ENCODE data around the gene CDHR5. TPM values are rescaled to one million over a fixed set of nuclear protein-coding genes. Genes with fewer than 3 reads are reported as not detected.

The CDHR5 gene, protein sequence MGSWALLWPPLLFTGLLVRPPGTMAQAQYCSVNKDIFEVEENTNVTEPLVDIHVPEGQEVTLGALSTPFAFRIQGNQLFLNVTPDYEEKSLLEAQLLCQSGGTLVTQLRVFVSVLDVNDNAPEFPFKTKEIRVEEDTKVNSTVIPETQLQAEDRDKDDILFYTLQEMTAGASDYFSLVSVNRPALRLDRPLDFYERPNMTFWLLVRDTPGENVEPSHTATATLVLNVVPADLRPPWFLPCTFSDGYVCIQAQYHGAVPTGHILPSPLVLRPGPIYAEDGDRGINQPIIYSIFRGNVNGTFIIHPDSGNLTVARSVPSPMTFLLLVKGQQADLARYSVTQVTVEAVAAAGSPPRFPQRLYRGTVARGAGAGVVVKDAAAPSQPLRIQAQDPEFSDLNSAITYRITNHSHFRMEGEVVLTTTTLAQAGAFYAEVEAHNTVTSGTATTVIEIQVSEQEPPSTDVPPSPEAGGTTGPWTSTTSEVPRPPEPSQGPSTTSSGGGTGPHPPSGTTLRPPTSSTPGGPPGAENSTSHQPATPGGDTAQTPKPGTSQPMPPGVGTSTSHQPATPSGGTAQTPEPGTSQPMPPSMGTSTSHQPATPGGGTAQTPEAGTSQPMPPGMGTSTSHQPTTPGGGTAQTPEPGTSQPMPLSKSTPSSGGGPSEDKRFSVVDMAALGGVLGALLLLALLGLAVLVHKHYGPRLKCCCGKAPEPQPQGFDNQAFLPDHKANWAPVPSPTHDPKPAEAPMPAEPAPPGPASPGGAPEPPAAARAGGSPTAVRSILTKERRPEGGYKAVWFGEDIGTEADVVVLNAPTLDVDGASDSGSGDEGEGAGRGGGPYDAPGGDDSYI
- total RNA-seq (2014; rRNA removed; shearing (Covaris generic)): not detected in 2 replicates

DNA sequence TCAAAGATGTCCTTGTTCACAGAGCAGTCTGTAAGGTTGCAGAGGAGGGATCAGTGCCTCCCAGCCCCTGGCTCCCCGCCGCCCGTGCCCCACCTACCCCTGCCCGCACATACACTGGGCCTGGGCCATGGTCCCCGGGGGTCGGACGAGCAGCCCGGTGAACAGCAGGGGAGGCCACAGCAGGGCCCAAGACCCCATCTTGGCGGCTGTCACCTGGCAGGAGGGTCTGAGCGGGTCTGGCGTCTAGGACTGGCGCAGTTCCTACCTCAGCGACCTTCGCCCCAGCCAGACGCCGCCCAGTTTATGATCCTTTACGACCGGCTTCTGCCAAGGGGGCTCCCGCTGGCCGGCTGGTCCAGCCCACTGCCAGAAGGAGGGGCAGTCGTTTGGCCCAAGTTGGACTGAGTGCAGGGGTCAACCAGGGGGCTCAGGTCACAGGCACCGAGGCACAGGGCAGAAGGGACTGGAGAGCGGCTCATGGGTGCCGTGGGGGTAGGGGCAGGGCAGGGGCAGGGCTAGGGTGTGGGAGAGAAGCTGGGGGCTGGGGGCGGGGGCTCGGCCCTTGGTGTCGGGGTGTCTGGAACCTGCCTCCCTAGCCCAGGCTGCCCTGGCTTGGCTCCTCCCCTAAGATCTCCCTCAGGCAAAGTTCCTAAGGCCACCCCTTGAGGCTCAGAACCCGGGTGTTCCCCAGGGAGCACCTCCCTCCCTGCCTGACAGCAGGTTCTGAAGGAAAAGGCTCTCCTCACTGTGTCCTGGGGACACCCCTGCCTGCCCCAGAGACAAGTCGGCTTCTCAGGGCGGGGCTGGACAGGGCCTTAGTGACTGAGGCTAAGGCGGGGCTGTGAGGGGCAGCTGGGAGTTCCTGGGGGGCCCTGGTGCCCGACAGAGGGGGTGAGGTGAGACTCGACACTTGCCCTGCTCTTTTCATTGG, at the start of gene CDHR5:
Gene CDHR5, minus strand, starts transcription at position 251 of the 931 bp plus-strand sequence. Its CDS starts 53 bp downstream, at position 198.

DNA sequence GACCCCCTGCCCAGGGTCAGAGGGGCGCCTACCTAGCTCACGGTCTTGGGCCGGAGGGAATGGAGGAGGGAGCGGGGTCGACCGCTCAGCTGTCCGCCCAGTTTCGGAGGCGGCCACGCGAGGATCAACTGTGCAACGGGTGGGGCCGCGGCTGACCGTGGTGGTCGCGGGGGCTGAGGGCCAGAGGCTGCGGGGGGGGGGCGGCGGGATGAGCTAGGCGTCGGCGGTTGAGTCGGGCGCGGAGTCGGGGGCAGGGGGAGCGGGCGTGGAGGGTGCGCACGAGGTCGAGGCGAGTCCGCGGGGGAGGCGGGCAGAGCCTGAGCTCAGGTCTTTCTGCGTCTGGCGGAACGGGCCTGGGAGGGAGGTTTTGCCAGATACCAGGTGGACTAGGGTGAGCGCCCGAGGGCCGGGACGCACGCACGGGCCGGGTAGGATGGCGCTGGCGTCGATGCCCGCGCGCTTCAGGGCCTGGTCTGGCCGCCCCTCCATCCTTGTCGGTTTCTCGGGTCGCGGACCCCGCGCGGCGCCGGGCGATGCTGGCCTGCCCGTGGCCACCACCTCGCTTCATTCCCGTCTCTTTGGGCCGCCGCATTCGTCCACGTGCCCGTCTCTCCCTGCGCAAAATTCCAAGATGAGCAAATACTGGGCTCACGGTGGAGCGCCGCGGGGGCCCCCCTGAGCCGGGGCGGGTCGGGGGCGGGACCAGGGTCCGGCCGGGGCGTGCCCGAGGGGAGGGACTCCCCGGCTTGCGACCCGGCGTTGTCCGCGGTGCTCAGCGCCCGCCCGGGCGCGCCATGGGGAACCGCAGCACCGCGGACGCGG, 12.0 kb upstream of the CDHR5 start, which contains the start of gene DRD4:
Gene DRD4, plus strand, starts transcription at position 759 of the 822 bp plus-strand sequence. Its CDS starts 36 bp downstream, at position 795.

DNA sequence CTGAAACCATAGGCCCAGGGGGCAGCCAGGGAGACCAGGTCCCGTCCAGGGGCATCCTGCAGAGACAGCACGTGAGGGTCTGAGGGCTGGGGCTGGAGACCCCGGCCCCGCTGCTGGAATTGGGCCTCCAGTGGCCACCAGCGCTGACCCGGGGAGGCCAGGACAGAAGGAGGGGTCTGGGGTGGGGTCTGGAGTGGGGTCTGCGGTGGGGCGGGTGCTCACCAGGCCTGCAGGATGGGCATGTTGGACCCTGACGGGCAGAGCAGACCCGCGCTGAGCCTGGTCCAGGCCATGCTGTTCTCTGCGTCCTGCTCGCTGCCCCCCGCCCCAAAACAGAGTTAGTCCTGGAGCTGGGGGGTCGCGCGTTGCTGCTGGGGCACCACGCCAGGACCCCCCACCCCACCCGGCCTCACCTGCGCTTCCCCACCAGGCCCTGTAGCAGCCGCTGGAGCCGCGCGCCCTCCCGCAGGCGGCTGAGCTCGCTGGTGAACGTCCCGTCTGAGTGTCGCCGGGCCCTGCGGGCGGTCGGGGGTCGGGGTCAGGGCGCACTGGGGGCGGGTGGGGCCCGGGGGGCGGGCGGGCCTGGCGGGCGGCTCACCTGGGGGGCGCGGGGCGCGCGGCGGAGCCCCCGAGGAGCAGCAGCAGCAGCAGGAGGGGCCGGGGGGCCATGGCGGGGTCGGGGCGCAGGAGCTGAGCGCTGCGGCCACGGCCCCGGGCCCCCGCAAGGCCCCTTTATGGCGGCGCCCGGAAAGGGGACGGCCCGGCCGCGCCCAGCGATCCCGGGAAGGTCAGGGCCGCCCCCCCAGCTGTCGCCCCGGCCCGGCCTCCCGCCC, 1.9 kb upstream of the CDHR5 start, which contains the start of gene SCT:
Gene SCT, minus strand, starts transcription at position 707 of the 833 bp plus-strand sequence. Its CDS starts 38 bp downstream, at position 669.

DNA sequence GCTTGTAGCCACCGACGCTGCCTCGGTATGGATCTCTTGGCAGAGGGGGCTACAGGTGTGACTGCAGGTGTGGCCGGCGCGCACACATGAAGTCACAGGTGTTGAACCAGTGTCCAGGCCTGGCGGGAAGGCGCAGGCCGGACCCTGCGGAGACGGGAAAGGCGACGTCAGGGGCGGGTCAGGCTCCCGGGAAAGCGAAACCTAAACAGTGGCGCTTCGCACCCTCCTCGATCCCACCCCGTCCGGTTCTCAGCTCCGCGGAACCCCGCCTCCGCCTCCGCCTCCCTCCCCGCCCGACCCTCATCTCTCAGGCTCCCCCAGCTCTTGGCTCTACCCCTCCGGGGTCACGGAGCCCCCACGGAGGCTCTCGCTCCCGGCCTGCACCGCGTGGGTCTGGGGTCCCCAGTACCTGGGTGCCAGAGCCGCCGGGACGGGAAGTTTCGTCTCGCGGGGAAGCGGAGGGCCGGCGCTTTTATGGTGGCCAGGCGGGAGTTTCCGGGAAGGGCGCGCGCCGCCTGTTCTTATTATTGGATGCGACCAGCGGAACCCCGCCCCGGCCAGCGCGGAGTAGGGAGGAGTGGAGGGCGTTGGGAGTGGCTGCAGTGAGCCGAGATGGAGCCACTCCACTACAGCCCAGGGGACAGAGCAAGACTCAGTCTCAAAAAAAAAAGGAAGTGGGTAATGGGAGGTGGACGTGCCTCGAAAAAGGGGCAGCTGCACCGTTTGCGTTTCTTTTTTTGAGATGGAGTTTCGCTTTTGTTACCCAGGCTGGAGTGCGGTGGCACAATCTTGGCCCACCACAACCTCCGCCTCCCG, 9.0 kb downstream of the CDHR5 start, which contains the start of gene IRF7:
Gene IRF7, minus strand, starts transcription at position 447 of the 816 bp plus-strand sequence. CDS start 586 bp downstream, outside the sequence.

DNA sequence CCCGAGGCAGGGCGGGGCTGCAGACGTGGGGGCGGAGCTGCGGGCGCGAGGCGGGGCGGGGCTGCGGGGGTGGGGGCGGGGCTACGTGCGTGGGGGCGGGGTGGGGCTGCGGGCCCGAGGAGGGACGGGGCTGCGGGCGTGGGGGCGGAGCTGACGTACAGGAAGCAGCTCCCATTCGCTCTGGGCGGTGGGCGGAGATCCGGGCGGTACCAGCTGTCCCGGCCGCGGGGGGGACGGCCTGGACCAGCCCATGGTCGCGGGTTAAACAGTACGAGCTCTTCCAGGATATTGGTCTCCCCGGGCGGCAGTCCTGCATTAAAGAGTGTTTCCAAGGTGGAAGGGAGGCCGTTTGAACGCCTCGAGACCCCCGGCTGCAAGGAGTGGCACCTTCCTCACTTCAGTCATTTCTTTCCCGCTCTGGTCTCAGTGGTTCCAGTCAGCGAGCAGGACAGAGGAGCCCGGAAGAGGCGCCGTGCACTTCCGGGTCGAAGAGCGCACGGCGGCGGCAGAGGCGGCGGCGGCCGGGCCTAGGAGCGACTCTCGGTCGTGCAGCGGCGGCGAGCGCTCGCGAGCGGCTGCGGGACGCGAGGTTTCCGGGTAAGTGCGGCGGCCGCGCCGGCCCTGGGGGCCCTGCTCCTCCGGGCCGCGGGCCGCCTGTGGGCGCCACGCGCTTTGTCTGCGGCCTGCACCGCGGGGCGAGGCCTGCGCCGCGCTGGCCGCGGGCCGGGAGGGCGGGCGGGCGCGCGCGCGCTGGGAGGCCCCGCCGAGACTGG, 48.6 kb downstream of the CDHR5 start, which contains the start of gene PHRF1:
Gene PHRF1, plus strand, starts transcription at position 475 of the 773 bp plus-strand sequence. CDS start 5,043 bp downstream, outside the sequence.

Small RNA genes within 50 kb of the gene (small RNA-seq; reads per million reads assigned to genes)
- 2.5 reads per million, percentile 77 among the genes with 10 or more reads in this experiment for gene MIR210

Other genes starting within 250 kb of the CDHR5 start
- gene PKP3, start 230.7 kb downstream of the CDHR5 start, total RNA-seq (2014; rRNA removed; shearing (Covaris generic)): 31.2 and 33.4 TPM in 2 replicates
- 50.6 and 74.5 TPM in 2 replicates for gene SIGIRR, start 210.0 kb downstream of the CDHR5 start, total RNA-seq (2014; rRNA removed; shearing (Covaris generic))
- gene ANO9, start 182.9 kb downstream of the CDHR5 start, total RNA-seq (2014; rRNA removed; shearing (Covaris generic)): 0.13 TPM in 1 of 2 replicates, not detected in the other
- 22.3 and 37.3 TPM in 2 replicates for gene PTDSS2, start 174.7 kb downstream of the CDHR5 start, total RNA-seq (2014; rRNA removed; shearing (Covaris generic))
- 165 and 173 TPM in 2 replicates for gene RNH1, start 117.7 kb downstream of the CDHR5 start, total RNA-seq (2014; rRNA removed; shearing (Covaris generic))
- gene HRAS, start 89.4 kb downstream of the CDHR5 start, total RNA-seq (2014; rRNA removed; shearing (Covaris generic)): 84.1 and 89.3 TPM in 2 replicates
- gene LRRC56, start 87.4 kb downstream of the CDHR5 start, total RNA-seq (2014; rRNA removed; shearing (Covaris generic)): 2.8 TPM in 2 replicates
- 2.3 and 3.5 TPM in 2 replicates for gene LMNTD2, start 64.2 kb downstream of the CDHR5 start, total RNA-seq (2014; rRNA removed; shearing (Covaris generic))
- gene RASSF7, start 64.0 kb downstream of the CDHR5 start, total RNA-seq (2014; rRNA removed; shearing (Covaris generic)): 19.1 and 21.2 TPM in 2 replicates
- 29.5 and 31.6 TPM in 2 replicates for gene PHRF1, start 48.5 kb downstream of the CDHR5 start, total RNA-seq (2014; rRNA removed; shearing (Covaris generic))
- 8.1 and 10.7 TPM in 2 replicates for gene IRF7, start 9.0 kb downstream of the CDHR5 start, total RNA-seq (2014; rRNA removed; shearing (Covaris generic))
- gene SCT, start 2.2 kb upstream of the CDHR5 start, total RNA-seq (2014; rRNA removed; shearing (Covaris generic)): not detected in 2 replicates
- 0.19 TPM in 1 of 2 replicates, not detected in the other for gene DRD4, start 12.3 kb upstream of the CDHR5 start, total RNA-seq (2014; rRNA removed; shearing (Covaris generic))
- gene DEAF1, start 70.3 kb upstream of the CDHR5 start, total RNA-seq (2014; rRNA removed; shearing (Covaris generic)): 43.5 and 45.1 TPM in 2 replicates
- gene TMEM80, start 70.9 kb upstream of the CDHR5 start, total RNA-seq (2014; rRNA removed; shearing (Covaris generic)): 14.2 and 18.2 TPM in 2 replicates
- 30.5 and 31.8 TPM in 2 replicates for gene EPS8L2, start 81.3 kb upstream of the CDHR5 start, total RNA-seq (2014; rRNA removed; shearing (Covaris generic))
- gene TALDO1, start 122.5 kb upstream of the CDHR5 start, total RNA-seq (2014; rRNA removed; shearing (Covaris generic)): 109 and 117 TPM in 2 replicates
- 24.0 and 30.7 TPM in 2 replicates for gene GATD1, start 152.5 kb upstream of the CDHR5 start, total RNA-seq (2014; rRNA removed; shearing (Covaris generic))
- gene CEND1, start 165.1 kb upstream of the CDHR5 start, total RNA-seq (2014; rRNA removed; shearing (Covaris generic)): 2.1 and 3.8 TPM in 2 replicates
- 39.2 and 39.5 TPM in 2 replicates for gene SLC25A22, start 173.3 kb upstream of the CDHR5 start, total RNA-seq (2014; rRNA removed; shearing (Covaris generic))
- 10.0 and 11.3 TPM in 2 replicates for gene PIDD1, start 180.3 kb upstream of the CDHR5 start, total RNA-seq (2014; rRNA removed; shearing (Covaris generic))
- 1,005 and 1,072 TPM in 2 replicates for gene RPLP2, start 185.0 kb upstream of the CDHR5 start, total RNA-seq (2014; rRNA removed; shearing (Covaris generic))
- gene PNPLA2, start 194.0 kb upstream of the CDHR5 start, total RNA-seq (2014; rRNA removed; shearing (Covaris generic)): 42.8 and 50.9 TPM in 2 replicates
- gene CRACR2B, start 203.0 kb upstream of the CDHR5 start, total RNA-seq (2014; rRNA removed; shearing (Covaris generic)): 0.04 and 0.11 TPM in 2 replicates
- gene CD151, start 208.0 kb upstream of the CDHR5 start, total RNA-seq (2014; rRNA removed; shearing (Covaris generic)): 225 and 229 TPM in 2 replicates
- gene POLR2L, start 217.6 kb upstream of the CDHR5 start, total RNA-seq (2014; rRNA removed; shearing (Covaris generic)): 380 and 388 TPM in 2 replicates
- 130 and 143 TPM in 2 replicates for gene TSPAN4, start 217.9 kb upstream of the CDHR5 start, total RNA-seq (2014; rRNA removed; shearing (Covaris generic))